ENCODE measurements around the gene ZNF514.
A peak's percentile ranks its signal among the peaks of the same experiment; 100 is the strongest.

ZNF514 gene

GRCh38 chr2:95159690-95160449 lies at the start of gene ZNF514:
Gene ZNF514, minus strand, starts transcription at chr2:95159848. Its CDS starts 6,595 bp downstream, at chr2:95153253.
- peak; percentile 70 for DNase-seq

- no peak for DNase-seq
These were observed 48.5 kb upstream of the ZNF514 start for GRCh38 chr2:95208106-95208505.

GRCh38 chr2:95207111-95207961 lies 47.7 kb upstream of the ZNF514 start, which contains the start of gene ZNF892:
Gene ZNF892, plus strand, starts transcription at chr2:95207521. Its CDS starts 295 bp downstream, at chr2:95207816.
- peak; percentile 75 for DNase-seq

DNA sequence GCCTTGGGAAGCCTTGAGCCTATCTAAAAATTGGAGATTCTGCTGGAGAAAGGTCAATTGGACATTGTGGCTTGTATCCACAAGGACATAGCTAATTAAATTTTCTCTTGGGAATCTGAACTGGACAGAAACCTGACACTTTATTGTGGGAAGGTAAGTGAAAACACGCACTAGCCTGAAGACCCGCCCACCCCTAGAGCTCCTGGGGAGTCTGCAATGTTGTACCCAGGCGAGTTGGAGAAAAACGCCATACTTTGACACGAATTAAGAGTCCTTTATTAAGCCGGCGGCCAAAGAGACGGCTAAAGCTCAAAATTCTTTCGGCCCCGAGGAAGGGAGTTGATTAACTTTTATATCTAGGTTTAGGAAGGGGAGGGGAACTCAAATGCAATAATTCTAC lies 46.4 kb upstream of the ZNF514 start:
- no peak for DNase-seq

DNA sequence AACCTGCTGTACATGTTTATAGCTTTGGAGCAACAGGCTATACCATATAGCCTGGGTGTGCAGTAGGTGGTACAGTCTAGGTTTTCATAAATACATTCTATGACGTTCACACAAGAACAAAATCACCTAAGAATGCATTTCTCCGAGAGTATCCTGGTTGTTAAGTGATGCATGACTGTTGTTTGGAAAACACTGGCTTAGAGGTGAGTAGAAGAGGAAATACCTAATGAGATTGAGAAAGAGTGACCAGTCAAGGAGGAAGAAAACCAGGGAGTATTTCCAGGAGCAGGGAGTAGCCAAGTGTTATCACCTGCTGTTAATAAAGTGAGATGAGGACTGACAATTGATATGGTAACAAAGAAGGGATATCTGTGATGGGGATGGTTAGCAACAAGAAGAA lies 44.7 kb upstream of the ZNF514 start:
- DNase-seq = no peak

DNA sequence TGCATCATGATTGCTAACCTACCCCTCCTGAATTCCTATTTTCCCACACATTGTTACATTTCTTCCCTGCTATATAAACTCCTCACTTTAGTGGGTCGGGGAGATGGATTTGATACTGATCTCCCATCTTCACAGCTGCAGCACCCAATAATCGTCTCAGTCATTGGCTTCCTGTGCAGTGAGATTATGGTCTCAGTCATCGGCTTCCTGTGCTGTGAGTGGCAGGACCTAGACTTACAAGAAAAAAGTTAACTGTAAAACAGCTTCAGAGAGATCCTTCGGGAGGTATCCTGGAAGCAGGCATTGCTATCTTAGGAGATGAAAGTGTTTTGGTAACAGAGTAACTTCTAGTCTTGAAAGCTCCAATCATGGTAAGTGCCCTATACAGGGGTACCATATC lies 44.3 kb upstream of the ZNF514 start:
- DNase-seq = no peak

- DNase-seq = peak; percentile 27
These were observed 33.3 kb upstream of the ZNF514 start for GRCh38 chr2:95192956-95193355.

- DNase-seq = no peak
These were observed 26.3 kb upstream of the ZNF514 start for GRCh38 chr2:95185973-95186372.

GRCh38 chr2:95185197-95185596 lies 25.5 kb upstream of the ZNF514 start:
- no peak for DNase-seq

GRCh38 chr2:95181774-95182173 lies 22.1 kb upstream of the ZNF514 start:
- DNase-seq = no peak

DNA sequence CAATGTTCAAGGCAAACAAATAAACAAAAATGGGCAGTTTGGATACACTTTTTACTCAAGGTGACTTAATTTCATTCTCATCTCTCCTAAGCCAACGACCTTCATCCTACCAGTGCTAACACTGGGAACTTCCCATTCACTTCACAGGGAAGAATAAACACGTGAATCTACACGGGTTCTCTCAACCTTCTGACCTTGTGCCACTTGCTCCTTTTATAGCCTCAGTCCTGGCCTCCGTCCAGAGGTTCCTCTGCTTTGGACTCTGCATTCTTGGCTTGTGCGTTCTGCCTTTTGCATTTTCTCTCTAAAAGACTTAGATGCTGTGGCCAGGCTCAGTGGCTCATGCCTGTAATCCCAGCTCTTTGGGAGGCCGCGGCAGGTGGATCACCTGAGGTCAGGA lies 19.8 kb upstream of the ZNF514 start:
- no peak for DNase-seq

DNA sequence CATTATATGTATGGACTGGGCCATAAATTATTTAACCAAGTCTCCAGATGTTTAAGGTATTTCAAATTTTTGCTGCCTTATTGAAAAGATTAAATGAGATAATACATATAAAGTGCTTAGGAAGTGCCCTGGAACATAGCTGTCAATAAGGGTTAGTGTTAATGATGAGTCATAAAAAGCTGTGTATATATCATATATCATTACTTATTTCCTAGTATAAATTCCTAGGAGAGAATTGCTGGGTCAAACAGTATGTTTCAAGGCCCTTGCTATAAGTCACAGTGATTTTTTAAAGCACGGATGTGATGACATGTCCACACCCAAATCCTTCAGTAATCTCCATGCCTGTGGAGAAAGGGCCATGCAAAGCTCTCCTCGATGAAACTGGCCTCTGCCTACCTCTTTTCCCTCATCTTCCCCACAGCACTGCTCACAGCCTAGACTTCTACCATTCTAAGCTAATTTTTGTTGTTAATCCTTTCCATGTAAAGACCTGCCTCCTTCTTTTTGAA lies 14.4 kb upstream of the ZNF514 start:
- DNase-seq = no peak

GRCh38 chr2:95171902-95172301 lies 12.3 kb upstream of the ZNF514 start:
- DNase-seq = no peak

GRCh38 chr2:95166065-95166763 lies 6.6 kb upstream of the ZNF514 start:
- no peak for DNase-seq

DNA sequence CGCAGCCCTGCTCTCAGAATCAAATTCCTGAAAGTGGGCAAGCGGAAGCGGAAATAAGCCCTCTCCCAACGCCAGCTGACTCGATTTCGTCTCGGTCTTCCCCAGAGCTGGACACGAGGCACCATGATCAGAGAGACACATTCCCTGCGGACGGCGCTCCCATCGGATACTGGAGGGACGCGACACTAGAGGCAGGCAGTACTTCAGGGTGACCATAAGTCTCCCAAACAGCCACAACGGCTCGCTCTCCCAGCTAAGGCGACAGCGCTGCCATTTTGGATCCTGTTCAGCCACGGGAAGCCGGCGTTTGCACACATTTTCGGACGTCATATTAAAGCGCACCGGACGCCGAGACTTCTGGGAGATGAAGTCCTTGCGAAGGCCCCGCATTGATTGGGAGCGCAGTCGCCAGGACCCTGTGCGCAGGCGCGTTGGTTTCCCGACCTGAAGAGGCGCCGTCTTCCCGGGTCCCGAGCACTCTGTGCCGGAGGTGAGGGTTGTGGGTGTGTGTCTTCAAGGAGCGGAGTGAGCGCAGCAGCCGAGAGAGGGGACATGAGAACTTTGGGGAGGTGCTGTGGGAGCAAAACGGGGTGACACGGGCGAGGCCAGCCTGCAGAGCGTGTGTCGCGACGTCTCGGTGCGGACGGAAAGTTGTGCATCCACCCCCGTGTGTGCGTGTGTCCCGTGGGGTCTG lies 5.9 kb upstream of the ZNF514 start, which contains the start of gene ZNF2:
Gene ZNF2, plus strand, starts transcription at position 439 of the 694 bp plus-strand sequence. CDS start 10,418 bp downstream, outside the sequence.
- DNase-seq = peak; percentile 97

DNA sequence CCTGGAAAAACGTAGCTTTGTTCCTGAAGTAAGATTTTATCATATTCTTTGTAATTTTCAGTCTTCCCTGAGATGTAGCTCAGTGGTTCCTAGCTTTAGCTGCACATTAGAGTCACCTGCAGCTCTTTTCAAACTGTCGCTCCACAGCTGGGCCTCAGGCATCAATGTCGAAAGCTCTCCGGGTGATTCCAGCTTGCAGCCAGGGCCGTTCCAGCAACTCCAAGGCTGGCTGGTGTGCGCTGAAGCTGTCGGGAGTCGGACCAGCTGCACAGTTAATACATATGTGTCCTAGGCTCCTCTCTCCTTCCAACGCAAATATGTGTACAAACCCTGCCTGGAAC lies 5.4 kb upstream of the ZNF514 start:
- no peak for DNase-seq

- DNase-seq = no peak
These were observed 593 bp downstream of the ZNF514 start for GRCh38 chr2:95158891-95159619.

DNA sequence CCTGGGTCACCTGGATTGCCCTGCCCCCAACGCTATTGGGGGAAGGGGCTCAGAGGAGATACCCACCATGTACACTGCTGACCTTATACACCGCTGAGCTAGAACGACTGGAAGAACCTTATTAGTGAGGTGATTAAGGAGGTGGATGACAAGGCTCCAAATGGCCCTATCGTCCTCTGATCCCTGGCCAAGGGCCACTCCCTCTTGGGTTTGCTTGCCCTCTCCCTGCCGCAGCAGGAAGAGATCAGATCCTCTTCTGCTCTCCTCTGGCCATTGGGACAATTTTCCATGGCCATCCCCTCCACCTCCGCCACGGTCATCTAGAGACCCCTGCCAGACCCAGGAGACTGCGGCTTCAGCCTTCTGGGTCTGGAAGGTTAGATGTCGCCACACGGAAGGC lies 1.2 kb downstream of the ZNF514 start:
- no peak for DNase-seq

GRCh38 chr2:95149397-95149984 lies 10.2 kb downstream of the ZNF514 start:
- DNase-seq = no peak

GRCh38 chr2:95143838-95144237 lies 15.8 kb downstream of the ZNF514 start:
- no peak for DNase-seq

DNA sequence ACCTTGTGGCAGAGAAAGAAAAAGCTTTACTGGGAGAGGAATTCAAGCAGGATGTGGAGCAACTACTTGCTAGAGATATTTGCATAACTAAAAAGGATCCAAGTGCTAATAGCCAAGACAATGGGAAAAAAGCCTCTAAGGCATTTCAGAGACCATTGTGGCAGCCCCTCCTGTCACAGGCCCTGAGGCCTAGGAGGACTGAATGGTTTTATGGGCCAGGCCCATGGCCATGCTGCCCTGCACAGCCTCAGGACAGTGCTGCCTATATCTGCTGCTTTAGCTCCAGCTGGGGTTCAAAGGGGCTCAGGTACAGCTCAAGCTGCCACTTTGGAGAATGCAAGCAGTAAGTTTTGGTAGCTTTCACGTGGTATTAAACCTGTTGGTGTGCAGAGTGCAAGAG lies 20.9 kb downstream of the ZNF514 start:
- no peak for DNase-seq

- DNase-seq = no peak
These were observed 37.5 kb downstream of the ZNF514 start for GRCh38 chr2:95122197-95122551.

Measured in activated CD4-positive, alpha-beta T cell treated with anti-CD3 and anti-CD28 coated beads, Interleukin-2, amount 50 U/mL, for 1 hour (primary cell).